T-helper 17 cell (primary cell): ENCODE data around the gene TSHZ1. TPM values are rescaled to one million over a fixed set of nuclear protein-coding genes. Genes with fewer than 3 reads are reported as not detected.
"Not testable (repeated sequence)": the region's sequence is repeated elsewhere in the genome, so short reads cannot be mapped to it uniquely, and the experiment has no call there.

ENCODE experiments used
- ATAC-seq: fragments of 150-1000 bp; cut with Tn5 transposase; 2 replicates; pipeline ENCODE4 v1.10.0; 2021; ENCODE audit warnings: mild to moderate bottlenecking, moderate library complexity
- DNase-seq, 3 donors: peaks; one replicate each; pipeline versions ENCODE4 v3.0.0 to v3.0.0-alpha.2; 2020 to 2021
- H3K9me3 ChIP-seq: one replicate; pipeline ENCODE4 v1.7.0; 2013; ENCODE audit warnings: low read length, mild to moderate bottlenecking; ENCODE audit not compliant: control insufficient read depth, poor library complexity, severe bottlenecking
- H3K27ac Mint-ChIP-seq: one replicate; pipeline ENCODE4 v1.8.0; 2022; ENCODE audit warnings: mild to moderate bottlenecking, moderate library complexity, mixed read lengths
- H3K27me3 Mint-ChIP-seq: one replicate; pipeline ENCODE4 v1.8.0; 2022; ENCODE audit warnings: mixed read lengths
- H3K36me3 Mint-ChIP-seq: one replicate; pipeline ENCODE4 v1.8.0; 2022; ENCODE audit warnings: low read depth, mixed read lengths
- H3K4me1 Mint-ChIP-seq: one replicate; pipeline ENCODE4 v1.8.0; 2022; ENCODE audit warnings: mild to moderate bottlenecking, mixed read lengths
- H3K4me3 Mint-ChIP-seq: one replicate; pipeline ENCODE4 v1.8.0; 2022; ENCODE audit warnings: mild to moderate bottlenecking, moderate library complexity, mixed read lengths
- total RNA-seq, 4 donors: library from RNA in 2 of 4; stranded (reverse) in 2 of 4; gene quantifications; one replicate each; pipeline ENCODE4 v1.2.3 and lab custom pipeline; 2022 to 2026

The TSHZ1 gene
- total RNA-seq, 2 donors from 2014 or later: 17.5 to 17.6 TPM

DNA sequence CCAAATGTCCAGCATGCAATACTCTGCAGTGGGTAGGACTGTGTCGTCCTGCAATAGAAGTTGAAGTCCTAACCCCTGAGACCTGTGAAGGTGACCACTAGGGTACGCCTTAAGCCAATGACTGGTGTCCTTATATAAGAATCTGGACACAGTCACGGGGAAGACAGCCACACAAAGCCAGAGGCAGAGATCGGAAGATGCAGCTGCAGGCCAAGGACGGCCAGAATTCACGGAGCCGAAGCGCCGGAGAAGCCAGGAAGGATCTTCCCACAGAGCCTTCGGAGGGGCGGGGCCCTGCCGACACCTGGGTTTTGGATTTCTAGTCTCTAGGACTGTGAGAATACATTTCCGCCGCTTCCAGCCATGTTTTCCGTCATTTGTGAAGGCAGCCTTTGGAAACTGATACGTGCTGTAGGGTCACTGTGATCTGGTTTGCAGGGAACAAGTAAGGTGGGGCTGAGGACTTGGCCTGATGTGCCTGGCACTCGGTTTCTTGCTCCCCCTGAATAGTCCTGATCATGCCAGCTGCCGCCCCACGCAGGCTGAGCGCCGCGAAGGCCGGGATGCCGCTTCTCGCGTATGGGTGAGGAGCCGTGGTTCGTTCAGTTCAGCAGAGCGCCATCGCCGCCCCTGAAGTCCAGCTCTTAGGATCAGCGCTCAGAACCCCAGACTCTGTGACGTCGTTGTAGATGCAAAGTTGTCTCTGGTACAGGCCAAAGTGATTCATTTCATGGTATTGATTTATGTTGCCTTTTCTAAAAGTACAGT lies 40.4 kb upstream of the TSHZ1 start:
- ATAC-seq (no peak), DNase-seq (no peak)
- H3K9me3 ChIP-seq: no peaks in the 10 kb centered on the region
- Mint-ChIP-seq H3K4me1 (peaks cover 7% of the 10 kb centered on the region), H3K27ac (no peak overlapping the region), H3K36me3 (no peaks in the 10 kb centered on the region), H3K27me3 (peaks cover 29% of the 10 kb centered on the region), H3K4me3 (no peak overlapping the region)

DNA sequence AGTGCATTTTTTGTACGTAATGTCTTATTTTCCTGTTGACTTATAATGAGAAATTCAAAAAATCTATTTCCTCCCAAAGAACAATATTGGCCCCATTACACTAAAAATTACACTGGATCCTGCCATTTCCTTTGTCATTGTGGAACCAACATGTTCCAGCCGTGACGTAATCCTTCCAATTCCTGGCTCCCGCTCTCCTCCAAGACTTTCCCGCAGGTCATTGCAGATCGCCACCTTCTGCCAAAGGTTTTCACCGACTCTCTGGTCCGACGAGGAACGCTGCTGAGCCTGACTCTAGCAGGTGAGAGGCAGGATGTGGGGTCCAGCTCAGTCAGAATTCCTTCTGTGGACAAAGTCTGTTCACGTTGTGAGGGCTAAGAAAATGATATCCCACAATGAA lies 39.7 kb upstream of the TSHZ1 start:
- no peak for DNase-seq
- H3K36me3 Mint-ChIP-seq: no peaks in the 10 kb centered on the region
- H3K27me3 Mint-ChIP-seq: peaks cover 29% of the 10 kb centered on the region
- peaks cover 7% of the 10 kb centered on the region for H3K4me1 Mint-ChIP-seq
- no peak overlapping the region for H3K27ac Mint-ChIP-seq
- no peaks in the 10 kb centered on the region for H3K9me3 ChIP-seq
- H3K4me3 Mint-ChIP-seq: no peak overlapping the region
- ATAC-seq: no peak

DNA sequence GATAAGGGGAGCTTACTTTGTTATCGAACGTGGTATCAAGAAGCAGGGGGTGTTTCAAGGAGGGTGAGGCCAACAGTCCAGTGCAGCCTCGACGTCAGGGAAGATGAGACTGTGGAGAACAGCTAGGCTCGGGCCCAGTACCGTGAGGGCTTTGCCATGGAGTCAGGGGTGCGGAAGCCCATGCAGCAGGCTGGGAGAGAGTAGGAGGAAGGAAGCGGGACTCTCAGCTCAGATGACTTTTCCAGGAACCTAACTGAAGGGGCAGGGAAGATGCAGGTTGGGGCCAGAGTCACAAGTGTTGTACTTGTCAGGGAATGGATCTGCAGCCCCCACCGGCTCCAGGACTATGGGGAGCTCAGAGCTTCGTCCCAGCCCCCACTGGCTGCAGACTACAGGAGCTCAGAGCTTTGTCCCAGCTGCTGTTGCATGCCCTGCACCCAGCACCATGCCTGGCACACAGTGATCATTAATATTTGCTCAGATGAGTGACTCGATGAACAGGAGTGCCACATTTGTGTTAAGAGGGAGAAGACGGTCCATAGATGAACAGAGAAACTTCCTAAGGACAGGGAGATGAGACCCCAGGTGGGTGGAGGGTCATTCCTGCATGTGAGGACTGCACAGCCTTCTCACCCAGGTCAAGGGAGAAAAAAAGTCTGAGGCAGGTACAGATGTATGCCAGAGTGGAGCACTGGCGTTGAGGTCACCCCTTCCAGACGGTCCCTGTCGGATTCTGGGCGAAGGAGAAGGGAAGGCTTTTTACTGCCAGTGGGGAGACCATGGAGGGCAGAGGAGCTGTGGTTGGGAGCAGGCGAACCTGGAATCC lies 38.1 kb upstream of the TSHZ1 start:
- H3K4me1 Mint-ChIP-seq: peaks cover 7% of the 10 kb centered on the region
- peak overlapping the region; percentile 59 for H3K27ac Mint-ChIP-seq
- H3K27me3 Mint-ChIP-seq: peaks cover 22% of the 10 kb centered on the region
- no peaks in the 10 kb centered on the region for H3K36me3 Mint-ChIP-seq
- H3K4me3 Mint-ChIP-seq: no peak overlapping the region
- DNase-seq: no peak
- no peaks in the 10 kb centered on the region for H3K9me3 ChIP-seq
- no peak for ATAC-seq

DNA sequence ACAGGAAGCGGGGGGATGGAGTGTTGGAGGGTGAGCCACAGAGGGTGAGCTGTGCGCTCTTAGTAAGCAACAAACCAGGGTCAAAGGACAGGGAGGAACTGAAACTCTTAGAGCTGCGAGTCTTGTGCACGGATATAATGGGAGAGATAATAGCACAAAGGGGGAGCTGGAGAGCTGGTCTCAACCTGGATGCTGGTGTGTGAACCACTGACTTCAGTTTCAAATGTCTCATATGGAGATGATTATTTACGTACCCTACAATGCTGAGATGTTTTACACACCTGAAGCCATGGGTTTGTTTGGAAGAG lies 37.5 kb upstream of the TSHZ1 start:
- ATAC-seq (peak; percentile 46), DNase-seq (no peak)
- Mint-ChIP-seq H3K36me3 (no peaks in the 10 kb centered on the region), H3K4me3 (no peak overlapping the region), H3K27me3 (peaks cover 22% of the 10 kb centered on the region), H3K4me1 (peaks cover 7% of the 10 kb centered on the region), H3K27ac (peak overlapping the region; percentile 59)
- H3K9me3 ChIP-seq: no peaks in the 10 kb centered on the region

DNA sequence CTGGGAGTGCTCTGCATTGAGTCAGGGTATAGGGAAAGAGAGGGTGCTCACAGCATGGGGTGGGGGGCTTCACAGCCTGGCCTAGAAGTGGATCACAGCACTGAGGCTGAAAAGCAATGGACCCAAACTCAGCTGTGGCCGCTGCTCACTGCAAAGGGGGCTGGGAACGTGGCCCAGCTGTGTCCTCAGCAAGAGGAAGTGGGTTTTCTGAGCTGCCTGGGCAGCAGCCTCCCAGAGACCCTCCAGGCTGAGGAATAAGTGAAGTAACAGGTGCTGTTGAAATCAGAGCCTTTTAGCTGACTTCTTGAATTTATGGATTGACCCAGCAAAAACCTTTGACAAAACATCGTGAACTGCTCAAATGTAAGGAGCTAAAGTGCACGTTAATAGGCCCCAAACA lies 36.9 kb upstream of the TSHZ1 start:
- DNase-seq: no peak
- Mint-ChIP-seq H3K4me1 (peaks cover 7% of the 10 kb centered on the region), H3K27ac (no peak overlapping the region), H3K4me3 (no peak overlapping the region), H3K27me3 (peaks cover 22% of the 10 kb centered on the region), H3K36me3 (no peaks in the 10 kb centered on the region)
- ATAC-seq: no peak
- no peaks in the 10 kb centered on the region for H3K9me3 ChIP-seq

- DNase-seq: no peak
- ATAC-seq: no peak
- no peaks in the 10 kb centered on the region for H3K9me3 ChIP-seq
- Mint-ChIP-seq H3K4me1 (peaks cover 9% of the 10 kb centered on the region), H3K36me3 (no peaks in the 10 kb centered on the region), H3K27ac (no peak overlapping the region), H3K4me3 (no peak overlapping the region), H3K27me3 (peaks cover 20% of the 10 kb centered on the region)
Measured at GRCh38 chr18:75176849-75177248, 33.7 kb upstream of the TSHZ1 start.

GRCh38 chr18:75178376-75178775 lies 32.2 kb upstream of the TSHZ1 start:
- Mint-ChIP-seq H3K36me3 (no peaks in the 10 kb centered on the region), H3K4me3 (no peak overlapping the region), H3K27ac (no peak overlapping the region), H3K27me3 (peaks cover 9% of the 10 kb centered on the region), H3K4me1 (peaks cover 3% of the 10 kb centered on the region)
- no peaks in the 10 kb centered on the region for H3K9me3 ChIP-seq
- ATAC-seq: no peak
- DNase-seq: no peak

- Mint-ChIP-seq H3K36me3 (no peaks in the 10 kb centered on the region), H3K4me3 (no peak overlapping the region), H3K4me1 (peaks cover 2% of the 10 kb centered on the region), H3K27me3 (peaks cover 7% of the 10 kb centered on the region), H3K27ac (no peak overlapping the region)
- DNase-seq (no peak), ATAC-seq (no peak)
- H3K9me3 ChIP-seq: no peaks in the 10 kb centered on the region
Measured at GRCh38 chr18:75179819-75180600, 30.6 kb upstream of the TSHZ1 start.

DNA sequence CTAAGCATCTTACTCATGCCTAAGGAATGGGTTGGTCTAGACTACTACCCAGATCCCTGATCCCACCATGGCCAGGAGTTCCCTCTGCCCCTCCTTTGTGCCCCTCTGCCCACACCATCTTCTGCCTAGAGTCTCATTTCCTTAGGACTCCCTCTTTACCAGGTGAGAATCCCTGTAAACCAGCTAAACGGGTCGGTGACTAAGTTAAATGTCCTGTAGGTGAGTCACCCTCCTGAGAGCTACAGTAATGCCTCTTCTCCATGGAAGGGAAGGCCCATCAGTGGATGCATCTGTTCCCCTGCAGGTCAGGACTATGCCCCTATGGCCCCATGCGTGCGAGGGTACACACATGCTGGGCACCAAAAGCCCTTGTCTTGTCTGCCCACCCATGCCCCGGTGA lies 27.1 kb upstream of the TSHZ1 start:
- ATAC-seq: no peak

DNA sequence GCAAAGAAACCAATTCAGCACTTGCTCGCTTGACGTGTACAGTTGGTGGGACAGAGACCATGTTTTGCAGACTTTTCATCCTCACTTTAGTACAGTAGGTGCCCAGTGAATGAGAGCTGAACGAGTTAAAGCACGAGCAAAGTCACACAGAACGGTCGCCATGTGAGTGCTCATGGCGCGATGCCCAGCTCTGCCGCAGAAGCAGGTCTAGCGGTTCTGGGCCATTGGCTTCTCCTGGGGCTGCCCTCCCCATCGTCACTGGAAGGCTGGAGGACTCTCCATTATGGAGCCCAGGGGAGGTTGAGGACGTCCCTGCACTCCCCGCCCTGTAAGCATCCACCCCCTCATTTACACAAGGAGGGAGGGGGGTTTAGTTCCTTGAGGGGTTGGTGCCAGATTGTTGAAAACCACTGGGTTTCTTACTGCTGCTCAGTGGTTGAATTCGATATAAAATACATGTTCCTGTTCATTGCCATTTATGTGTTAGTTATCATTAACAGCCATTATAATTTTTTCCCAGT lies 26.6 kb upstream of the TSHZ1 start:
- Mint-ChIP-seq H3K4me3 (no peak overlapping the region), H3K27me3 (peaks cover 17% of the 10 kb centered on the region), H3K36me3 (no peaks in the 10 kb centered on the region), H3K27ac (no peak overlapping the region), H3K4me1 (peaks cover 6% of the 10 kb centered on the region)
- no peaks in the 10 kb centered on the region for H3K9me3 ChIP-seq
- ATAC-seq (no peak), DNase-seq (no peak)

More for the DNA sequence above, 27.1 kb upstream of the TSHZ1 start:
- no peak for DNase-seq
- no peaks in the 10 kb centered on the region for H3K9me3 ChIP-seq
- Mint-ChIP-seq H3K4me1 (peaks cover 6% of the 10 kb centered on the region), H3K27me3 (peaks cover 17% of the 10 kb centered on the region), H3K4me3 (no peak overlapping the region), H3K27ac (no peak overlapping the region), H3K36me3 (no peaks in the 10 kb centered on the region)

DNA sequence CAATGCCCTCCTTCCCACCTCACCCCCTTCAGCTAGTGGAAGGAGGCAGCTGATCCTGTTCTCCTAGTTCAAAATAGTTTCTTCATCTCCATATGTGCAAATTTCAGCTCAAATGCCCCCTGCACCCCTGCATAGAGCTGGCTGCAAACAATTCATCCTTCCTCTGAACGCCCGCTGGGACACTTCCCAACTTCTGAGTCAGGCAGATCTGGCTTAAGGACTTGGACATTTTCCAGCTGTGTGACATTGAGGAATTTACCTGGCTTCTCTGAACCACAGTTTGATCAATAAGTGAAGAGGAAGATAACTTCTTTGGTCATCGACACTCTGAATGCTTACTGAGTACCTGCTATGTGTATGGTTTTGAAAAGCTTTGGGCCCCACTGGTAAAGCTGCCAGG lies 25.1 kb upstream of the TSHZ1 start:
- ATAC-seq (no peak), DNase-seq (no peak)
- Mint-ChIP-seq H3K36me3 (no peaks in the 10 kb centered on the region), H3K27ac (no peak overlapping the region), H3K27me3 (peaks cover 17% of the 10 kb centered on the region), H3K4me3 (no peak overlapping the region), H3K4me1 (peaks cover 4% of the 10 kb centered on the region)
- no peaks in the 10 kb centered on the region for H3K9me3 ChIP-seq

GRCh38 chr18:75187702-75188101 lies 22.9 kb upstream of the TSHZ1 start:
- peaks cover 17% of the 10 kb centered on the region for H3K27me3 Mint-ChIP-seq
- DNase-seq, H3K27ac Mint-ChIP-seq, ATAC-seq, H3K9me3 ChIP-seq, H3K4me3 Mint-ChIP-seq, H3K4me1 Mint-ChIP-seq, H3K36me3 Mint-ChIP-seq: not testable (repeated sequence)

DNA sequence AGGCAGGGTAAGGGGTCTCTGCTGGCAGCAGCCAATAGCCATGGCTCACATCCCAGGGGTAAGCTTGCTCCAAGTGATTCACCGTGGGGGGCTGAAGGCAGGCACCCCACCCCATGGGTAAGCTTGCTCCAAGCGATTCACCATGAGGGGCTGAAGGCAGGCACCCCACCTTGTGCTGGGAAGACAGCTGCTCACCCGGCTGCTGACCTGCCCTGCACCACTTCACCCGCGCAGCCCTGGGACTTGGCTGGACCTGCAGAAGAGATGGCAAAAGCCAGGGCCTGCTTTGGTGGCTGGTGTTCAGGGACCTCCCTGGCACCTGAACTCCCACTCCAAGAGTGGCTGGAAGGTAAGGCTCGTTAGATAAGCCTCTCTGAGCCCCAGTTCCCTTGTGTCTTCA lies 20.9 kb upstream of the TSHZ1 start:
- ATAC-seq: no peak
- H3K27me3 Mint-ChIP-seq: peaks cover 11% of the 10 kb centered on the region
- no peak for DNase-seq
- H3K9me3 ChIP-seq: no peaks in the 10 kb centered on the region
- H3K4me3 Mint-ChIP-seq: no peak overlapping the region
- no peak overlapping the region for H3K27ac Mint-ChIP-seq
- H3K36me3 Mint-ChIP-seq: no peaks in the 10 kb centered on the region
- H3K4me1 Mint-ChIP-seq: peaks cover 4% of the 10 kb centered on the region
